GM12864 (cell line): ENCODE measurements around the gene CCT5.
"Not testable (repeated sequence)": the region's sequence is repeated elsewhere in the genome, so short reads cannot be mapped to it uniquely, and the experiment has no call there.

ENCODE experiments used
- DNase-seq: peaks from one replicate; pipeline ENCODE4 v3.0.0-alpha.2; 2011; ENCODE audit warnings: low read depth
- H3K4me3 ChIP-seq: 2 replicates; pipeline ENCODE4 v1.5.1; 2011; ENCODE audit warnings: mild to moderate bottlenecking, low read depth, low read length, control low read depth
- TF ChIP-seq, protein P1 (sequence below): IDR thresholded peaks from 2 replicates; pipeline ENCODE4 v1.5.1; 2011; ENCODE audit warnings: low read depth, mild to moderate bottlenecking, moderate library complexity, low read length, control low read depth, inconsistent platforms; ENCODE audit errors: missing control alignments

CCT5 gene

GRCh38 chr5:10265245-10266109, 15.4 kb downstream of the CCT5 start:
- DNase-seq, result no peak
- TF ChIP-seq, protein P1, sequence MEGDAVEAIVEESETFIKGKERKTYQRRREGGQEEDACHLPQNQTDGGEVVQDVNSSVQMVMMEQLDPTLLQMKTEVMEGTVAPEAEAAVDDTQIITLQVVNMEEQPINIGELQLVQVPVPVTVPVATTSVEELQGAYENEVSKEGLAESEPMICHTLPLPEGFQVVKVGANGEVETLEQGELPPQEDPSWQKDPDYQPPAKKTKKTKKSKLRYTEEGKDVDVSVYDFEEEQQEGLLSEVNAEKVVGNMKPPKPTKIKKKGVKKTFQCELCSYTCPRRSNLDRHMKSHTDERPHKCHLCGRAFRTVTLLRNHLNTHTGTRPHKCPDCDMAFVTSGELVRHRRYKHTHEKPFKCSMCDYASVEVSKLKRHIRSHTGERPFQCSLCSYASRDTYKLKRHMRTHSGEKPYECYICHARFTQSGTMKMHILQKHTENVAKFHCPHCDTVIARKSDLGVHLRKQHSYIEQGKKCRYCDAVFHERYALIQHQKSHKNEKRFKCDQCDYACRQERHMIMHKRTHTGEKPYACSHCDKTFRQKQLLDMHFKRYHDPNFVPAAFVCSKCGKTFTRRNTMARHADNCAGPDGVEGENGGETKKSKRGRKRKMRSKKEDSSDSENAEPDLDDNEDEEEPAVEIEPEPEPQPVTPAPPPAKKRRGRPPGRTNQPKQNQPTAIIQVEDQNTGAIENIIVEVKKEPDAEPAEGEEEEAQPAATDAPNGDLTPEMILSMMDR, result no peak
- H3K4me3 ChIP-seq, result no peak overlapping the region

GRCh38 chr5:10266137-10266536, 16.1 kb downstream of the CCT5 start:
- TF ChIP-seq, protein P1, result no peak
- H3K4me3 ChIP-seq, result no peak overlapping the region
- no peak for DNase-seq

- TF ChIP-seq, protein P1, result no peak
- H3K4me3 ChIP-seq, result no peak overlapping the region
- no peak for DNase-seq
Observed at GRCh38 chr5:10266839-10267238, 16.8 kb downstream of the CCT5 start.

DNA sequence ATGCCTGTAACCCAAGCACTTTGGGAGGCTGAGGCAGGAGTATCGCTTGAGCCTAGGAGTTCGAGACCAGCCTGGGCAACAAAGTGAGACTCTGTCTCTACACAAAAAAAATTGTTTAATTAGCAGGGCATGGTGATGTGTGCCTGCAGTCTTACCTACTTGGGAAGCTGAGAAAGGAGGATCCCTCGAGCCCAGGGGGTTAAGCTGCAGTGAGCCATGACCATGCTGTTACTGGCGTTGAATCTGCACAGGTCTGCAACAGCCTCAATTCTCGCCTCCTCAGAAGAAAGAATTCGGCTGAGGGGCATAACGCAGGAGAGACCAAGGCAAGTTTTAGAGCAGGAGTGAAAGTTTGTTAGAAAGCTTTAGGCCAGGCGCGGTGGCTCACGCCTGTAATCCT, 18.0 kb downstream of the CCT5 start:
- TF ChIP-seq, protein P1, result no peak
- H3K4me3 ChIP-seq, result no peak overlapping the region
- no peak for DNase-seq

DNA sequence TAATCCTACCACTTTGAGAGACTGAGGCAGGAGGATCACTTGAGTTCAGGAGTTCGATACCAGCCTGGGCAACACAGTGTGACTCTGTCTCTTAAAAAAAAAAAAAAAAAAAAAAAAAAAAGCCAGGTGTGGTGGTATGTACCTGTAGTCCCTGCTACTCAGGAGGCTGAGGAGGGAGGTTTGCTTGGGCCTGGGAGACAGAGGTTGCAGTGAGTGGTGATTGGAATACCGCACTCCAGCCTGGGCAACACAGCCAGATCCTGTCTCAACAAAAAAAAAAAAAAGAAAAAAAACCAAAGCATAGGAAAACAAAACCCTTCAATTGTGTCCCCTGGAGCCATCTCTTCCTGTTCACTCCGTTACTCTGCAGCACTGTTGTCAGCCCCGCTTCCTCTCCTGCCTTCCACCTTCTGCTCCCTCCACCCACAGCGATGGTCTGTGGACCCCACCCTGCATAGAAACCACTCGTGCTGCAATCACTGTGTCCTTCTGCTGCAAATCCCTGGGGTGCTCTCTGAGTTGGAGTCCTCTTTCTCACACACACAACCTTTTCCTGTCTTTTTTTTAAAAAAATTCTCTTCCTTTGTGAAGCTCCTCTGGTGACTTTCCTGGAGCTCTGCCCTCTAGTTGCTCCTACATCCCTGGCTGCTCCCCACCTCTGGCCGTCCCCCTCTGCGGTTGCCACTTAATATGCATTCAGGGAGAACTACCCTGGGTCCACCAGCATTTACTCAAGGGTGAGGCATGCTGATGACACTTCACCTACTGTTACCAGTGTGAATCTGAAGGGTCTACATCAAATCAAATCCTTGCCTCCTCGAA, 22.2 kb downstream of the CCT5 start:
- TF ChIP-seq, protein P1, result no peak
- H3K4me3 ChIP-seq, result no peak overlapping the region
- DNase-seq, result no peak

DNA sequence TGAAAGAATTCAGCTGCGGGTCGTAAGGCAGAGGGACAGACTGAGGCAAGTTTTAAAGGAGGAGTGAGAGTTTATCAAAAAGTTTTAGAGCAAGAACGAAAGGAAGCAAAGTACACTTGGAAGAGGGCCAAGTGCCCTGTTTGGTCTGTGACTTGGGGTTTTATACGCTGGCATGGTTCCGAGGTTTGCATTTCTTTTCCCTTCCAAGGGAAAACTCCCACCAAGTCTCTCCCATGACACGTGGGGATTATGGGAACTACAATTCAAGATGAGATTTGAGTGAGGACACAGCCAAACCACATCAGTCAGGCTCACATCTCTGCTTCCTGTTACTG, 22.8 kb downstream of the CCT5 start:
- DNase-seq, H3K4me3 ChIP-seq: not testable (repeated sequence)

DNA sequence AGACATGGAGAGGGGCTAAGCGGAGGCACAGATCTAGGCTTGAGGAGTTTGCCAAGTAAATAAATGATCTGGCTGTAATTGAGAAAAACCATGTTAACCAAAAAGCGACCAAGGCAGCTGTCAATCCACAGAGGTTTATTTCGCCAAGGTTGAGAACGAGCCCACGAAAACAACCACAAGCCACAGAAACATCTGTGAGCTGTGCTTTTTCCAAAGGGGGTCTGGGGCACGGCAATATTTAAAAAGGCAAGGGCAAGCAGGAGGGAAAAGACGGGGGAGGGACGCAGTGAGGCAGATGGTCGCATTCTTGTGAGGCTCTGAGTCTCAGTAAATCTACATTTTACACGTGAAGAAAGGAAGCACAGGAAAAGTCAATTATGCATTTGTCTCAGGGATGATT, 25.4 kb downstream of the CCT5 start:
- no peak for DNase-seq
- H3K4me3 ChIP-seq, result no peak overlapping the region
- TF ChIP-seq, protein P1, result no peak
